Hematopoietic multipotent progenitor cell treated with erythropoietin and hydrocortisone succinate and interleukin-3 and kit ligand, for 17 days (in vitro differentiated cells): Measurements from ENCODE around the gene ST7.

Experiments
- DNase-seq: peaks from one replicate; pipeline ENCODE4 v3.0.0-alpha.2; 2015; ENCODE audit warnings: low spot score

ST7 gene

GRCh38 chr7:117273814-117274225, 320.5 kb downstream of the ST7 start:
- no peak for DNase-seq

- DNase-seq = no peak
These were observed 321.6 kb downstream of the ST7 start for GRCh38 chr7:117274951-117275350.

GRCh38 chr7:117277576-117277975, 324.3 kb downstream of the ST7 start:
- DNase-seq = no peak

GRCh38 chr7:117278040-117278439, 324.7 kb downstream of the ST7 start:
- no peak for DNase-seq

- DNase-seq = no peak
These were observed 325.9 kb downstream of the ST7 start for GRCh38 chr7:117279203-117279602.
